ENCODE data around the gene PTPN23.

The PTPN23 gene

DNA sequence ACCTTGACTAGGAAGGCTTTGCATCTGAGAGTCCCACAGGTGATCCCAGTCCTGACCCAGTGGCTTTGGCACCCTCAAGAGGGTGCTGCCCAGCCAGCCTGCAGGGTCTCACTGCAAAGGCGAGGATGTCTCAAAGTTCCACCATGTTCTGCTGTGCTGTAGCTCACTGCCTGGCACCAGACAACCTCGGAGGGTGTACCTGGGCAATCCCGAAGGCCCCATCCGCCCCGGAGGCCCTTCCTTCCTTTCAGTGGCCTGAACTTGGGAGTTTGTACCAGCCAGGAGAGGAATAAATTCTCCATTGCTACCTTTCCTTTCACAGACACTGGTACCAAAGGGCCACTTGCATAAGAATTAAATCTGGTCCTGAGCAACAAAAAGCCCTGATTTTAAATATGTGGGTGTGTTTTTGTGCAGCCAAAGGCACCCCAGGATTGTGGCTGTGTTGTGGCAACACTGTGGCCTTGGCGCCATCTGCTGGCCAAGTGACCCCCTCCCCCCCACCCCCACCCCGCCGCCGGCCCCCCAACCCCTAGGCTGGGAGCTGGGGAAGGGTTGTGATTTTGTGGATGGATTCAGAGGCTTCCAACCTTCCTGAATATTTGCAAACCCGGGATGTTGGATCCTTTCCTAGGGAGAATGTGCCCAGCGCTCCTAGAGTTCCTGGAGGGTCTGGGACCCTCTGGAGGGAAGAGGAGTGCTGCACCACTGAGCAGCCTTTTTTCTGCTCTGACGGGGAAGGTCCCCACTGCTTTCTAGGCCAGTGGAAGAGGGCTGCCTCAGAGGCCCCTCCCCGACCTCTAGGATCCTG, 9.7 kb upstream of the PTPN23 start:
- peak; percentile 64 for DNase-seq

DNA sequence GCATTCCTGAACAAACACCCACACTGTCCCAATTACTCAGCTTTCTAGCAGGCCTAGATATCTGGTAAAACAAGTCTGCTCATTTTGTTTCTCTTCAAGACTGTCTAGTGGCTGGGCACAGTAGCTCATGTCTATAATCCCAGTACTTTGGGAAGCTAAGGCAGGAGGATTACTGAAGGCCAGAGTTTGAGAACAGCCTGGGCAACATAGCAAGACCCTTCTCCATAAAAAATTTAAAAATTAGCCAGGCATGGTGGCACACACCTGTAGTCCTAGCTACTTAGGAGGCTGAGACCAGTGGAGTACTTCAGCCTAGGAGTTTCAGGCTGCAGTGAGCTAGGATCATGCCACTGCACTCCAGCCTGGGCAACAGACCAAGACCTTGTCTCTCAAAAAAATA, 6.2 kb upstream of the PTPN23 start:
- no peak for DNase-seq

DNA sequence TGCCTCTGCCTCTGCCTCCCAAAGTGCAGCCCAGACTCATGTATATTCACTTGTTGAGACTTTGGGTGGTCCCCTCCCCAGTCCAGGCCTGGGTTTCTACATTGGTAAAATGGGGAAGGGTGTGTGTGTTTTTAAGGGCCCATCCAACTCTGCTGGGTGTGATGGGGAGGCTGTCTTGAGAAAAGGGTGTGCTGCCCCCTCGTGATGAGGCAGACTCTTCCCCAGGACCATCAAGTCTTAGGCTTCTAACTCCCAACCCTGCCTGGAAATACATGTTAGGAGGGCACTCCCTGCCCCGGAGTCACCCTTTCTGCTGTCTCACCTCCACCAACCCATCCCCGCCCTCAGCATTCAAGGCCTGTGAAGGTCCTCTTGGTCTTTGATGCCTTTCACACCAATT, 4.4 kb upstream of the PTPN23 start:
- no peak for DNase-seq

DNA sequence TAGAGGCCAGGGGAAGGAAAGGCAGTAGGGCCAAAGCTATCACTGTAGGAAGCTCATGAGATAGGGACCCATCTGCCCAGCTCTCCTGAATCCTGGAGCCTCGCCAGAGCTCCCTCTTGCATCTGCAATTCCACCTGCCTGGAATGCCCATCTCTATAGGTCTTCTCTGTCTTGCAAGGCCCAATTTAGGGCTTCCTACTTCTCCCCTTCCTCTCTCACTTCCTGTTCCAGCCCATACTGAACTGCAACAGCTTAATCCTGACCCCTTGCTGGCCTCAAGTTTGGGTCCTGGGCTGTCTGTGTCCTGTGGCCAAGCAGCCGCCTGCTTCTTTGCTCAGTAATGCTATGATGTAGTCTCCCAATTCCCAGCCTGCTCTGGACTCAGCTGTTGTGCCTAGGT, 3.6 kb upstream of the PTPN23 start:
- no peak for DNase-seq

DNA sequence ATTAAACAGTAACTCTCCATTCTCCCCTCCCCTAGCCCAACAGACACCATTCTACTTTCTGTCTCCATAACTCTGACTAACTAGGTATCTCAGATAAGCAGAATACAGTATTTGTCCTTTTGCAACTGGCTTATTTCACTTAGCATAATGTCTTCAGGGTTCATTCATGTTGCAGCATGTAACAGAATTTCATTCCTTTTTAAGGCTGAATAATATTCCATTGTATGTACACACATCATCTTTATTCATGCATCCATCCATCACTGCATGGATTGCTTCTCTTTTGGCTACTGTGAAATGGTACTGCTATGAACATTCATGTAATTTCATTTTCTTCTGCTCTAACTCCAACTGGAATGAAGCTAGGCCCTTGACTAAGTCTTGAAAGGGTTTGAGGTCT, 2.0 kb upstream of the PTPN23 start:
- DNase-seq = no peak

DNA sequence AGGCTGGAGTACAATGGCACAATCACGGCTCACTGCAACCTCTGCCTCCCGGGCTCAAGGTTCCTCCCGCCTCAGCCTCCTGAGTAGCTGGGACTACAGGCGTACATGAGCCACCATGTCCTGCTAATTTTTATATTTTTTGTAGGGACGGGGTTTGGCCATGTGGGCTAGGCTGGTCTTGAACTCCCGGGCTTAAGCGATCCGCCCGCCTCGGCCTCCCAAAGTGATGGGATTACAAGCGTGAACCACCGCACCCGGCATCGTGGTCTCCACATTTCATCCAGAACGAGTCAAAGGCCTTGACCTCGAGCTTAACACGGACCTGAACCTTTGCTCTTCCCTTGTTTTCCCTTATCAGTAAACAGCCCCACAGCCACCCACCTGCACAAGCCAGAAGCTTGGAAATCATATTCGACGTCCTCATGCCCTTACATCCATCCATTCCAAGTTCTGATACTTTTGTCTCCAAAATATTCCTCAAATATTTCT, 1.4 kb upstream of the PTPN23 start:
- no peak for DNase-seq

DNA sequence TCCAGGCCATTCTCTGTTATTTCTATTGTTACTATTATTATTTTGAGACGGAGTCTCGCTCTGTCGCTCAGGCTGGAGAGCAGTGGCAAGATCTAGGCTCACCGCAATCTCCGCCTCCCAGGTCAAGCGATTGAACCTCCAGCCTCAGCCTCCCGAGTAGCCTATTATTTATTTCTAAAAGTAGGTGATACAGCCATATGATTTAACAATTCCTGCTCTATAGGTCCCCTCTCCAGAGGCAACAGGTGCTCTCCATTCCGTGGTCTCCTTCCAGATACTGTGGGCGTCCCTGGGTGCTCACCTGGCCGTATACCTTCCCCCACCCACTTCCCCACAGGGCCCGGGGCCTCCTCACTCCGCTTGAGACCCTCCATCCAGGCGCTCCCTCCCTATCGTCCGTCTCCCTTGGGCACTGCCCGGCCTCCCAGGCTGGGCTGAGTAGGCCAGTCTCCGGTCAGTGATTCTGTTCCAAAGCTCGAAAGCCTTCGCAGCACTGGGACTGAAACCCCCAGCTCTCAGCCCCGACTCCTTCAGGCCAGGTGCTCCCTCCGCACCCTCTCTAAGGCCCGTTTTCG, 708 bp upstream of the PTPN23 start:
- no peak for DNase-seq

DNA sequence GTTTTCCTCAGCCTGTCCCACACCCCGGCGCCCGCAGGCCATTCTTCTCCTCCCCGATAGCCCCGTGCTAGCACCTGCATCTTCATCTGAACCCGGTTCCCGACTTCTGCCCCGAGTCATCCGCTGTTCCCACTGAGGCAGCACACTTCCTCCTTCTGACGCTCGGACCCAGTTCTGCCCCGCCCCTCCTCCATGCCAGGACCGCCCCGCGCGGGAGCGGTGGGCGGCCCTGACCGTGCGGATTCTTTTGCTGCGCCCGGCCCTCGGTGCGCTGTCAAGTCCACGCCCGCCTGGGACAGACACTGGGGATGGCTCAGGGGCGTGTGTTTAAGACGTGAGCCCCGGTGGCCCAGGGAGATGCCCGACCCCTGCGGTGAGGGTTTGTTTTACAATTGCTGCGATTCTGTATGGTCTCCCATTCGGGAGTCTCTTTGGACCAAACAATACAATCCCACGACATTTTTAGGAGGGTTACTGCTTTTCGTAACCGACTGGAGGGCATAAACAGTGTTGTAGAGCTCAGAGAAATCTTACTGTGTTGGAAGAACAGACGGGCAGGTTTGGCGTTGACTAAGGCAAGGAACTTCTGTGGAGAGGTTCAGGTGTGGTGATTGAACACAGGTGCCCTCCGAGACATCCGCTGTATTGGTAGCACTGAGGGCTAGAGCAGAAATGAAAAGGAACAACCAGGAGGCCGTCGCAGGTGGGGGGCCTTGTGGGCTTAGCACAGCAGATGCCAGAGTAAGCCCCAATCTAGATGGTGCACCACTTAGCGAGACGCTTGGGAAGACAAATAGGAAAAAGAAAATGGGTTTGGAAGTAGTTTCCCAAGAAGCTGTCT, 716 bp downstream of the PTPN23 start:
- peak; percentile 96 for DNase-seq

DNA sequence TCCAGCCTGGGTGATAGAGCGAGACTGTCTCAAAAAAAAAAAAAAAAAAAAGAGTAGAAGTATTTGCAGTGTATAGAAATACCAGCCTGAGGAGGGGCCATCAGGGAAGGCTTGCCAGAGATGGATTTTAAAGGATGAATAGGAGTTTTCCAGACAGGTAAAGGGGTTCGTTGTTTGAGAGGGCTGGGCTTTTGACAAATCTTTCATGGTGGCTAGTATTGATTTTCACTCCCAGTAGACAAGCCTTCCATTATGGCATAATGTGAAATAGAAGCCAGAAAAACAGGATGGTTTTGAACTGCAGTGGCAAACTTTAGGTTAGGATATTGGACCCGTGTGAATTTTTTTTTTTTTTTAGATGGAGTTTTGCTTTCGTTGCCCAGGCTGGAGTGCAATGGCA, 3.6 kb downstream of the PTPN23 start:
- no peak for DNase-seq

DNA sequence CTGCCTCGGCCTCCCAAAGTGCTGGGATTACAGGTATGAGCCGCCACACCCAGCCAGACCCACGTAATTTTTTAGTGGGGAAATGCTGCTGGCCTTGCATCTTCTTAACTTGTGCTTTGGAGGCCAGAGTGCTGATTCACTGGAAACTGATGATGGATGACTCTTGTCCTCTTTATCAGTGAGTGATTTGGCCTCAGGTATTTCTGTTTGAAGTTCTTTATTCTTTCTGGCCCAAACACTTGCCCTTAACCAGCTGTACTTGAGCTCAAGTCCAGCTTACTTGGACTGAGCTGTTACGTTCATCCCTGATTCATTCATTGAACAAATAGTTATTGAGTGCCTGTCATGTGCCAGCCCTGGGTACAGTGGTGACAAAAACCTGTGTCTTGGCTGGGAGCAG, 4.2 kb downstream of the PTPN23 start:
- DNase-seq = no peak

DNA sequence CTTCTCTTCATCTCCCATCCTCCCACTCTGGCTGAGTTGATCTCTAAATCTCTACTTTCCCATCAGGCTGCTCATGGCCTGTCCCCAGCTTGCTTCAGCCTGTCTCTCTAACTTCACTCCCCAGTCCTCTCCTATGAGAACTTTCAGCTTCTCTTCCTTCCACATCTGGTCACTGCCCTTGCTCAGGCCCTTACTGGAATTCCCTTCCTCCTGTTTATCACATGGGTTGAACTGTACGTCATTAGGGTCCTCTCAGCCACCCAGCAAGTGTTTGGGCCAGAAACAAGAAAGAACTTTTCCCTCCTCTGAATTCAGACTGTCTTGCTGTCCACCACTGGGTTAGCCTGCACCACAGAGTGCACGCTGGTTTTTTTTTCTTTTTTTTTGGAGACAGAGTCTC, 5.0 kb downstream of the PTPN23 start:
- DNase-seq = no peak

DNA sequence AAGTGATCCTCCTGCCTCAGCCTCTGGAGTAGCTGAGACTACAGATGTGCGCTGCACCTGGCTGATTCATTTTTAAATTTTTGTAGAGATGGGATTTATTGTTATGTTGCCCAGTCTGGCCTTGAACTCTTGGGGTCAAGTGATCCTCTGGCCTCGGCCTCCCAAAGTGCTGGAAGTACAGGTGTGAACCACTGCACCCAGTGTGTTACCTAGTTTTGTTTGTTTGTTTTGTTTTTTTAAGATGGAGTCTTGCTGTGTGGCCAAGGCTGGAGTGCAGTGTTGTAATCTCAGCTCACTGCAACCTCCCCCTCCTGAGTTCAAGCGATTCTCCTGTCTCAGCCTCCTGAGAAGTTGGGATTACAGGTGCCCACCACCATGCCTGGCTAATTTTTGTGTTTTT, 12.1 kb downstream of the PTPN23 start:
- DNase-seq = no peak

DNA sequence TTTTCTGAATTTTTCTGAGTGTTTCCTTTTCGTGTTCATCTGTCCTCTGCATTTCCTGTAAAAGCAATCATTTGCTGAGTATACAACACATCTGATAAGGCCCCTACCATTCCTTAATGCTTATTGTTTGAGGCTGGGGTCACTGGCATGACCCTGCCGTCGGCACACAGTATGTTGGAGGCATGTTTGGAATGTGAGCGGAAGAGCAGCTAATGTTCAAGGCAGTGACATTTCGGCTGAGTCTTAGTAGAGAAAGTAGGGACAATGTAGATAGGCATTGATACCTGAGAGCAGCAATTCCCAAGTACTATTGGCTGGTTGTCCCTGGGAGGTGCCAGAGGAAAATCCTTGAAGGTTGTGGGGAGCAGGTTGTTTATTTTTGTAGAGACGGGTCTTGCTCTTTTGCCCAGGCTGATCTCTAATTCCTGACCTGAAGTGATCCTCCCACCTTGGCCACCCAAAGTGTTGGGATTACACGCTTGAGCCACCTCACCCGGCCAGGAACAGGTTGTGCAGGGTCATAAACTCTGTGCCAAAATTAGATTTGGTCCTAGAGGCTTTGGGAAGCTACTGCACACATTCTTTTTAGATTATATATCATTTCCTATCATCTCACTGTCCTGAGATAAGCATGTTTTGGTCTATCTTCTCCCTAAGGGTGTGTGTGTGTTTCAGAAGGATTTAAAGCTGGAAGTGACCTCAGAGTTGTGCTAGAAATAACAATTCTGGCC, 13.5 kb downstream of the PTPN23 start:
- DNase-seq = no peak

DNA sequence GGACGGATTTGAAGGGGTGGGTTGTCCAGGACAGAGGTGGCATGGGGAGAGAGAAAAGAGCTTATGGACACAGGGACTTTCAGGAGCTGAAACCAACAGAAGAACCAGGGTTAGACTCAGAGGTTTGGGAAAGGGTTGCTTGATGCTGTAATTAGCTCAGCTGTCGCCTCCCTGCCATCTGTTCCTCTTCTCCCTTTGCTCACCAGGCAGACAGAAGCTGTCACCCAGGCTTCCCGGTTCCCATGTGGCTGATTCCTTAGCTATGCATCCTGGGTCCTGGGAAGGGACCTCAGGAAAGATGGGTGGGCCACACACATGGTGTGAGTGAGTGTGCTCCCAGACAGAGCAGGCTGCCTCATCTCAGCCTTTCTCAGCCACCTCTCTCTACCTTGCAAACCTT, 14.1 kb downstream of the PTPN23 start:
- no peak for DNase-seq

DNA sequence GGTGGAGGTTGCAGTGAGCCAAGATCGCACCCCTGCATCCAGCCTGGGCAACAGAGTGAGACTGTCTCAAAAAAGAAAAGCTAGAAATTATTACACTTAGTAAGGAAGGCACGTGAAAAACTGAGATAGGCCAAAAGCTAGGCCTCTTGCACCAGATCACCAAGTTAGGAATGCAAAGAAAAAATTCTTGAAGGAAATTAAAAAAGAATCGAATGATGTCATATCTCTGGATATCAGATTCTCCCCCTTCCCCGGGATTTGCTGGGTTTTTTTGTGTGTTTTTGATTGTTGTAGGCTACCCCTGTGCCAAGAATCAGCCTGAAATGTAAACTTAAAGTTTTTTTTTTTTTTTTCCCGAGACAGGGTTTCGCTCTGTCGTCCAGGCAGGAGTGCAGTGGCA, 17.4 kb downstream of the PTPN23 start:
- no peak for DNase-seq

DNA sequence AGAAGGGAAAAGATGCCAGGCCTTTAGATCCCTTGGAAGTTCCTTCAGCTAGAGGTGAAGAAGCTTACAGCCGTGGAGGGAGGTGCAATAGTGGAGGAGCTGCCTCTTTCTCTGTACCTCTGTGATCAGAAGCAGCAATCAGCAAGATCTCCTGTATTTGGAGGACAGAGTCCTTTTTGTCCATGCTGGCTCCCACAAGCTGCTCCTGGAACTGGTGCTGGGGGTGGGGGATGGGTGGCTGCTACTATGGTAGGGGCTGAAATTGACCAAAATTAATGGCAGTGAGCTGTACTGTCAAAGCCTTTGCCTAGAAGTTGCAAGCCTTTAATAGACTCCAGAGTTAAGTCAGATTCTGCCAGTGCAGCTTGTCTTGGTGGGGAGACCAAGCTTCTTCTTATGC, 18.2 kb downstream of the PTPN23 start:
- DNase-seq = no peak

DNA sequence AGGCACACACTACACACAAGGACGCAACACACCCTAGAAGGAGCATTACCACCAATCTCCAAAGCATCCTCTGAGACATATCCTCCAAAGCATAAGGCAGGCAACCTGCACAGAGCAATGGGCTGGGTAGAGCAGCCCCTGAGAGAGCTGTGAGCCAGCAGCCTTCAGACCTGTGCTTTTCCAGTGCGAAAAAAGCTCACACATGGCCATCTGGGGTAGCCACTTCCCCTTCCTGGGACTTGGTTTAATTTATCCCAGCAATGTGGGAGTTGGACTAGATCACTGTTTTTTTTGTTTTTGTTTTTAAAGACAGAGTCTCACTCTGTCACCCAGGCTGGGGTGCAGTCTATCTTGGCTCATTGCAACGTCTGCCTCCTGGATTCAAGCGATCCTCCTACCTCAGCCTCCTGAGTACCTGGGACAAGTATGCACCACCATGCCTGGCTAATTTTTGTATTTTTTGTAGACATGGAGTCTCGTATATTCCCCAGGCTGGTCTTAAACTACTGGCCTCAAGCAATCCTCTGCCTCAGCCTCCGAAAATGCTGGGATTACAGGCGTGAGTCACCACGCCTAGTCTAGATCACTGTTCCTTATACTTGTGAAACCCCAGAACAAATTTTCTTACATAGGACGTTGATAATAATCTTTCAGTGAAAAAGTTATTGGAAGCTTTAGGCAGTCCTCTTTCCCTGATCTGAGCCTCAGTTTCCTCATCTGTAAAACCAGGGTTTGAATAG, 18.9 kb downstream of the PTPN23 start:
- no peak for DNase-seq

DNA sequence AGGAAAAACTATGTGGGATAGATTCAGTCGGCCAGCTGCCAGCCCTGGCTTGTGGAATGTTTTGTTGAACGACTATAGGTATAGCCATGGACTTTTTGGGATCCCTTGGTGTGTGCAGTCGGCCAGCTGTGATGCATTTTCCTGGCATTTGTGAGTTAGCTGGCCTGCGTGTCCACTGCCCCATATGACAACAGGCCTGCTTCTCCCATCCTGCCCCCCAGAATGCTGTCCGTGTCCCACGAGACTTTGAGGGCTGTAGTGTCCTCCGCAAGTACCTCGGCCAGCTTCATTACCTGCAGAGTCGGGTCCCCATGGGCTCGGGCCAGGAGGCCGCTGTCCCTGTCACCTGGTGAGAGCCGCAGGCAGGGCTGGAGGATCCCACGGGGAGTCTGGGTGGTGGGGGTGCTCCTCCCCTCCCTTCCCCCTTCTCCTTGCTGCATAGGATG, 23.6 kb downstream of the PTPN23 start:
- no peak for DNase-seq

DNA sequence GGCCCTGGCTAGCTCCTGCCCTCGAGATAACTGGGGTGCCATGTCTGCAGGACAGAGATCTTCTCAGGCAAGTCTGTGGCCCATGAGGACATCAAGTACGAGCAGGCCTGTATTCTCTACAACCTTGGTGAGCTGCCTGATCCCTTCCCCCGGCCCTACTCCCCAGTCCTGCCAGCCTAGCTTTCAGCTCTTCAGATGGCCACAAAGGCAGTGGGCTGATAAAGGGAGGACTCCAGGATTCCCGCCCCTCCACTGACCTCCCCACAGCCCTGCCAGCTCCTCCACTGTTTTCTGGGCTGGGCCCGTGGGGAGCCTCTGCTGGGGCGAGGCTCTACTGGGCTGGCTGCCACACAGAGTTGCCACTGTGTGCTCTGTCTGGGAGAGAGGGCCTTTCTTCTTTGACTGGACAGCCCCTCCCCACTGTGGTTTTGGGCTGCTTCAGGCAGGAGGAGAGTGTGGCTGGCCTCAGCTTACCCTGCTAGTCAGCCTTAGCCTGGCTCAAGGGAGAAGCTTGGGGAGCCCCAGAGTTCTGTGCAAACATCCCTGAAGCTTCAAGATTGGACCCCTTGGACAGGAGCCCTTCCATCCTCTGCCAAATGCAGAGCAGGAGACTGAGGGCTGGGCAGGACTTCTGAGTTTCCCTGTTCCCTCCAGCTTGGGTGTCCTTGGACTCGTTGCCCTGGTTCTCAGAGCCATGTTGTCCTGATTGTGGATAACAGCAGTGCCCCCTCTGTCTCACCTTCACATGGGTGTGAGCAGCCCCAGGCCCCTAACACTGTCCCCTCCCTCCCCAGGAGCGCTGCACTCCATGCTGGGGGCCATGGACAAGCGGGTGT, 24.4 kb downstream of the PTPN23 start:
- DNase-seq = peak; percentile 90

DNA sequence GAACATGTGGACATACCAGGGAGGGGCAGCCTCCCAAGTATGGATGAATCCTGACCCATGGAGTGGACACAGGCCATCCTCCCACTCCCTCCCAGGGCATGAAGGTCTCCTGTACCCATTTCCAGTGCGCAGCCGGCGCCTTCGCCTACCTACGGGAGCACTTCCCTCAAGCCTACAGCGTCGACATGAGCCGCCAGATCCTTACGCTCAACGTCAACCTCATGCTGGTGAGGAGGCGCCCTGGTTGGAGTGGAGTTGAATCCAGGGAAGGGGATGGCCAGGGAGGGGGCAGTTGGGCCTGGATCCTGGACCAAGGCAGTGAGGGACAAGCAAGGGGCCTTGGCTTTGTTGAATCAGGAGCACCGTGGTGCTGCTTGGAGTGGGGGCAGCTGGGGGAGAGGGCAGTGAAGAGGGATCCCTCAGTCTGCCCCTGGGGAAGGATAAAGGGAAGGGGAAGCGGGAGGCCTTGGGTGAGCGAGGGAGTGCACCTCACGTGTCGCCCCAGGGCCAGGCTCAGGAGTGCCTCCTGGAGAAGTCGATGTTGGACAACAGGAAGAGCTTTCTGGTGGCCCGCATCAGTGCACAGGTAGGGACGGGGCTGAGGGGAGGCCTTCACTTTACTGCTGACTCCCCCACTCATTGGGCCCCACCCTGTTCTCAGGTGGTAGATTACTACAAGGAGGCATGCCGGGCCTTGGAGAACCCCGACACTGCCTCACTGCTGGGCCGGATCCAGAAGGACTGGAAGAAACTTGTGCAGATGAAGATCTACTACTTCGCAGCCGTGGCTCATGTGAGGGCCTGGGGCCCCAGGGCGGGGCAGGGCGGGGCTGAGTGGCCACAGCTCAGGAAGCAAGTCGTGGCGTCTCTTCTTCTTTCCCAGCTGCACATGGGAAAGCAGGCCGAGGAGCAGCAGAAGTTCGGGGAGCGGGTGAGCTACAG, 25.3 kb downstream of the PTPN23 start:
- peak; percentile 72 for DNase-seq

Measured in hematopoietic multipotent progenitor cell treated with erythropoietin and hydrocortisone succinate and interleukin-3 and kit ligand, for 6 days (in vitro differentiated cells).